Adipose tissue (tissue), 3 donors: ENCODE data around the gene CPEB2. TPM values are rescaled to one million over a fixed set of nuclear protein-coding genes. Genes with fewer than 3 reads are reported as not detected.

Source experiments
- H3K27ac ChIP-seq: one replicate; pipeline ENCODE4 v1.5.1; 2013; ENCODE audit warnings: low read depth, low read length
- WGBS, 3 donors: extraction: QIAGEN DNeasy Blood & Tissue Kit; methylation state at CpG; one replicate each; pipeline ENCODE4 v1.1.7; 2013; 5-methylcytosine and 5-hydroxymethylcytosine counted together
- polyA plus RNA-seq, 3 donors: library from polyadenylated mRNA; stranded (reverse); fragments of 200-250 nt; gene quantifications; one replicate each; pipeline ENCODE4 v1.2.3, GENCODE V29; 2013
- donor health status: healthy with polysubstance abuse.
- donor health status: Bipolar disorder and iron deficiency.
- donor health status: healthy.

The CPEB2 gene
- 1 to 10 TPM; 2.4 to 8.1 (median 6.7) TPM for polyA plus RNA-seq

DNA sequence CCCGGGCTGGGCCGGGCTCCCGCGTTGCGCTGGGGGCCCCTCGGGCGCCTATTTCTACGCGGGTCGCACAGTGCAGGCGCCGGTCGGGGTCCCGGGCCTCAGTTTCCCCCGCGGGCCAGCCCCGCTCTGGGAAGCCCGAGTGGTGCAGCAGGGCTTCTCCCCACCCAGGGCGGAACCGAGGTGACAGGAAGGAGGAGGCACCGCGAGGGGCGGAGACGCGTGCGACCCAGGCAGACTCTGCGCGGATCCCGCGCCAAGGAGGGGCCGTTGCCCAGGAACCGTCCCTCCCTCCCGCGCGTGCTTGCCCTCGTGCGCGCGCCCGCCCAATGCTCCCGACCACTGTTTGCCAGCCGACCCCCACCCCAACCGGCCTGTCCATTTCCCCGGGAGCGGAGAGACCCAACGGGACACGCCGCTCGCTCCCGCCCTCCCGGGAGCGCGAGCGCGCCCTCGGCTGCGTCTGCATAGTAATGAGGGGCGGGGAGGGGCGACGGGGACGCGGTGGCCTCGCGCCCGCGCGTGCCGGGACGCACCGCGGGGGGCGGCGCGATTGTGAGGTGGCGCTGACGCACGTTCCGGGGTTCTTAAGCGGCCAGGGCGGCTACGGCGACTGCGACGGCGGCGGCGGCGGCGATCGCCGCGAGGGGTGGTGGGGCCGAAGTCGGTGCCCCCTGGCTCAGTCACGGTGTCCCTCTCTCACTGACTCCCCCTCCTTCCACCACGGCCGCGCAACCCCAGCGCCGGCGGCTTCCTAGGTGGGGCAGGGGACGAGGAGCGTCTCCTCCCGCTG lies at the start of gene CPEB2:
Gene CPEB2, plus strand, starts transcription at position 613 of the 790 bp plus-strand sequence. CDS start 193 bp downstream, outside the sequence.
- peak within 1 kb of the TSS; percentile 93 for H3K27ac ChIP-seq
- 0% methylated on average over 66 to 104 of the region's 104 CpGs for WGBS, 3 donors

DNA sequence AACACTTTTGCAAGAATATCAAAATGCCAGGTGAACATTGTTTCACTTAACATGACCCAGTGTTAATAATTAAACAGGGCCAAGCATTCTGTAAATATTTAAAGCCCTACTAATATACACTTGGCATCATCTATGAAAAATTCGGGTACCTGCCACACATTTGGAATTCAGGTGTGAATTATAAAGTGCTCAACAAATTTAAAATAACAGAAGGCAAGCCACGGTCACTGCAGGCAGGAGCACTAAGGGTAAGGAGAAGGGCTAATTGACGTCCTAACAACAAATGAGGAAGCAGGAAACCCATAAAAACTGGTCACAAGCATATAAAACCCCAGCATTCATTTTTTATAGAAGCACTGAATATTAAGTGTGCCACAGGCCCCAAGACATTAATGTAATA lies 43.8 kb upstream of the CPEB2 start:
- 40 to 50% (median 41%) methylated on average over 3 of the region's 3 CpGs for WGBS, 3 donors
- no peak overlapping the region for H3K27ac ChIP-seq

- no peak overlapping the region for H3K27ac ChIP-seq
Measured at GRCh38 chr4:14961292-14961691, 41.0 kb upstream of the CPEB2 start.

- no peak overlapping the region for H3K27ac ChIP-seq
- WGBS, 3 donors = 53 to 100% (median 91%) methylated on average over 1 of the region's 1 CpG
Measured at GRCh38 chr4:14965071-14965470, 37.2 kb upstream of the CPEB2 start.

DNA sequence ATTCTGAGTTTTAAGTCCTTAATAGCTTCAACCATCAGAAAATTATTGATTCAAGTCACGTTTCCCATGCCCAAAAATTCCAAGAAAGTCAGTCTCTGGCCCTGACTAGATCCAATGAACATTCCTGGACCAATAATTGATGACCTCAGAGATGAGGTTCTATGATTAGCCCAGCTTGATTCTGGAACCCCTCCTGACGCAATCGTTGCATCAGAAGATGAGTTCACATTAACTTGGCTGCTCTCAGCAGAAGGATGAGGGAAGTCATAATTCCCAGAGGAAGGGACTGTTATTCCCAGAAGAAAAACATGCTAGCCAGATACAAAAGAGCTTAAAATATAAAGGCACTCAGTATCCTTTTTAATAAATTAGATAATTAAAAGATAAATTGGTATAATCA lies 34.3 kb upstream of the CPEB2 start:
- WGBS, 3 donors = 66 to 90% (median 69%) methylated on average over 3 of the region's 3 CpGs
- no peak overlapping the region for H3K27ac ChIP-seq

- H3K27ac ChIP-seq = no peak overlapping the region
Measured at GRCh38 chr4:14977830-14978229, 24.5 kb upstream of the CPEB2 start.

DNA sequence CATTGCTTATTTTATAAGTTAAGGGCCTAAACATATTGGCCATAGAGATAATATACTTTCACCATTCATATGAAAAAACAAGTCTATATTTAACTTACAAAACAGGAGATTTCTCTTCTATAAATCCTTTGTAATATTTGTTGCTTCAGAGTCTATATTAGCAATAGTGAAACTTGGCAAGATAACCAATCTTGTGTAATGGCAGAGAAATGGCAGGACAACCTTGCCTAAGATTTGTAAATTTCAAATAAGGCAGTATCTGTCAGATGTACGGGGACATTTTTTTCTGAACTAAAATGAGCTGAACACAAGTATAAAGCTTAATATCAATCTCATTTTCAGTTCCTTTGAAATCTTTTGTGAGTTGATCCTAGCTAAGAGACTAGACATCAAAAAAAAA lies 17.8 kb upstream of the CPEB2 start:
- H3K27ac ChIP-seq = no peak overlapping the region
- 35 to 50% (median 43%) methylated on average over 1 of the region's 1 CpG for WGBS, 3 donors

DNA sequence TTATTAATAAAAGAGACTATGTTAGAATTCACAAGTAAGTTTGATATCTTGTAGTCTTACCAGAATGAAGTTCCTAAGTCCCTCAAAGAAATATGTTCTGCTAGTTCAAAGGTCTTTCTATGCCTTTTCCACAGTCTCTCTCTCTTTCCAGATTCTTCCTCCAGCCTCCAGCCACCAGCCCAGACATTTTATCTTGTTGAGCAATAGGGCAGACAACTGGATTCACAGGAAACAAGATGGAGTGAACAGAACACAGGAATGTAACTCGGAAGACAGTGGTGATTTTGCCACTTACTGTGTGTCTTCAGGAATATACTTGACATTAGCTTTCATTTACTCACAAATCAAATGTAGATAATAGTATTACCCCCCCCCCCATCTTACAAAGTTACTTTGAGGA lies 17.1 kb upstream of the CPEB2 start:
- 74 to 95% (median 81%) methylated on average over 1 of the region's 1 CpG for WGBS, 3 donors
- H3K27ac ChIP-seq = no peak overlapping the region

- 93 to 100% (median 100%) methylated on average over 1 of the region's 1 CpG for WGBS, 3 donors
Measured at GRCh38 chr4:14985843-14986242, 16.4 kb upstream of the CPEB2 start.

GRCh38 chr4:14987054-14987453 lies 15.2 kb upstream of the CPEB2 start:
- WGBS, 3 donors = 61 to 71% (median 67%) methylated on average over 2 of the region's 2 CpGs
- no peak overlapping the region for H3K27ac ChIP-seq

More at GRCh38 chr4:14985843-14986242, 16.4 kb upstream of the CPEB2 start:
- H3K27ac ChIP-seq = no peak overlapping the region

DNA sequence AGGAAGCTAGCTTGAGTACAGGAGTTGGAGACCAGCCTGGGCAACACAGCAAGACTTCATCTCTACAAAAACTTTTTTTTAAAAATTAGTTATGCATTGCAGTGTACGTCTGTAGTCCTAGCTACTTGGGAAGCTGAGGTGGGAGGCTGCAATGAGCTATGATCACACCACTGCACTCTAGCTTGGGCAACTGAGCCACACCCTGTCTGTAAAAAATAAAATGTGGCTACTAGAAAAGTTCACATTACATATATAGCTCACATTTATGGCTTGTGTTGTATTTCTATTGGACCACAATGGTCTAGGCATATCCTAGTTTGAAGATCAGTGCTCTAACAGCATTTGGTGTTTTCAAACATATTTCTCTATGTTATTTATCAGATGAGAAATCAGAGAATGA lies 11.8 kb upstream of the CPEB2 start:
- 70 to 83% (median 77%) methylated on average over 1 of the region's 1 CpG for WGBS, 3 donors

GRCh38 chr4:14994242-14994641 lies 8.0 kb upstream of the CPEB2 start:
- 62 to 81% (median 64%) methylated on average over 3 of the region's 3 CpGs for WGBS, 3 donors
- H3K27ac ChIP-seq = no peak overlapping the region

More for the DNA sequence above, 11.8 kb upstream of the CPEB2 start:
- no peak overlapping the region for H3K27ac ChIP-seq

- H3K27ac ChIP-seq = peak overlapping the region; percentile 93
- WGBS, 3 donors = 0 to 1% (median 0%) methylated on average over 32 of the region's 32 CpGs
Measured at GRCh38 chr4:15001248-15001868, 923 bp upstream of the CPEB2 start.

- peak overlapping the region; percentile 91 for H3K27ac ChIP-seq
- 0 to 1% (median 0%) methylated on average over 48 to 74 of the region's 74 CpGs for WGBS, 3 donors
Measured at GRCh38 chr4:15002659-15003400, 549 bp downstream of the CPEB2 start.

GRCh38 chr4:15003401-15003890 lies 1.2 kb downstream of the CPEB2 start:
- 0 to 1% (median 0%) methylated on average over 51 to 65 of the region's 65 CpGs for WGBS, 3 donors
- H3K27ac ChIP-seq = peak overlapping the region; percentile 91

- 0 to 1% (median 1%) methylated on average over 75 to 109 of the region's 109 CpGs for WGBS, 3 donors
- peak overlapping the region; percentile 91 for H3K27ac ChIP-seq
Measured at GRCh38 chr4:15003891-15004738, 1.8 kb downstream of the CPEB2 start.

DNA sequence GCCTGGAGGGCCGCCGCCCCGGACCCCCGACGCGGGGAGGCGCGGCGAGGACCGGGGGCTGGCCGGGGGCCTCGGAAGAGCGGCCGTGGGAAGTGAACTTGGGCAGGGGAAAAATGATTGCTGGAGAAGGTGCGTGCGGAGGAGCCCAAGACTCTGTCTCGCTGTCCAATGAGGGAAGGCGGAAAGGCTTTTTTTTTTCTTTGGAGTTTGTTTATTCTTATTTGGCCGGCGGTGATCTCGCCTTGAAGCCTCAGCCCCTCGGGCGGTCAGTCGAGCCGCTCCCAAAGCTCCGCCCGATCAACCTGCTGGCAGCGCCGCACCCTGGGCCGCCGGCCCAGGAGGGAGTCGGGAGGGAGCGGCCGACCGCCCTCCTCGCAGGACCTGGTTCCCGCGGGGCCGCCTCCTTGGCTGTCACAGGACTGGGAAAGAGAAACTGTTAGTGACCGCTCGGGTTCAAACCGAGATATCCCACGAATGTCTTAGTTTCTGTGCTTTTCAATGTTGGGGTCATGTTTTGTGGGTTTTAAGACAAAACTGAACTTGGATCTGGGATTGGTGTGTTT lies 2.5 kb downstream of the CPEB2 start:
- 0 to 1% (median 1%) methylated on average over 43 of the region's 43 CpGs for WGBS, 3 donors
- peak overlapping the region; percentile 91 for H3K27ac ChIP-seq
